HEK293 (cell line): ENCODE measurements around the gene MAP3K13.

Experiments used
- CTCF ChIA-PET: fragments of 350-600 bp; formaldehyde crosslinking; extraction: SDS; loops from one replicate; lab custom pipeline; 2021; ENCODE audit warnings: antibody characterized with exemption; lab: Yijun Ruan, JAX
- POLR2A ChIA-PET: fragments of 300-600 bp; formaldehyde crosslinking; extraction: SDS; loops from one replicate; lab custom pipeline; 2020; ENCODE audit warnings: antibody characterized with exemption, inconsistent platforms; lab: Yijun Ruan, JAX
- H3K27ac ChIP-seq: fragments of 200-500 bp; sonication (Bioruptor generic); 2 replicates; pipeline ENCODE4 v1.5.1; 2014; ENCODE audit warnings: low read depth, low read length, control low read depth, inconsistent platforms; ENCODE audit errors: extremely low read depth
- H3K36me3 ChIP-seq, 2 experiments: fragments of 200-500 bp in 1 of 2; sonication (Bioruptor generic) in 1 of 2; 1 replicate in 1 of 2; 2 replicates in 1 of 2; pipeline ENCODE4 v1.5.1; 2014 to 2017; ENCODE audit warnings: inconsistent platforms in 2 of 2, low read length in 2 of 2; ENCODE audit not compliant: control insufficient read depth in 2 of 2, insufficient read depth in 1 of 2
- H3K4me1 ChIP-seq: fragments of 200-500 bp; sonication (Bioruptor generic); 2 replicates; pipeline ENCODE4 v1.5.1; 2014; ENCODE audit warnings: mild to moderate bottlenecking, low read length, inconsistent platforms; ENCODE audit not compliant: control insufficient read depth, insufficient read depth
- H3K4me3 ChIP-seq: 2 replicates; pipeline ENCODE4 v1.5.1; 2011; ENCODE audit warnings: low read depth, mild to moderate bottlenecking, control low read depth, low read length, moderate library complexity
- H3K9me3 ChIP-seq: fragments of 200-500 bp; sonication (Bioruptor generic); 2 replicates; pipeline ENCODE4 v1.5.1; 2014; ENCODE audit warnings: low read depth, low read length, inconsistent platforms; ENCODE audit not compliant: control insufficient read depth, insufficient read depth
- CTCF ChIP-seq: fragments of 450-650 bp; formaldehyde crosslinking; IDR thresholded peaks from 2 replicates; pipeline ENCODE4 v1.5.1; 2016; ENCODE audit warnings: missing biosample characterization, missing genetic modification characterization
- OVOL3 ChIP-seq: fragments of 450-650 bp; formaldehyde crosslinking; IDR thresholded peaks from 2 replicates; pipeline ENCODE4 v1.5.1; 2016; ENCODE audit warnings: missing biosample characterization, missing genetic modification characterization
- PRDM1 ChIP-seq: fragments of 450-650 bp; formaldehyde crosslinking; IDR thresholded peaks from 2 replicates; pipeline ENCODE4; 2016; ENCODE audit warnings: missing biosample characterization, missing genetic modification characterization
- PRDM10 ChIP-seq: fragments of 450-650 bp; formaldehyde crosslinking; IDR thresholded peaks from 2 replicates; pipeline ENCODE4 v1.5.1; 2016; ENCODE audit warnings: missing biosample characterization, missing genetic modification characterization
- REST ChIP-seq: fragments of 450-650 bp; formaldehyde crosslinking; IDR thresholded peaks from 2 replicates; pipeline ENCODE4 v1.5.1; 2016; ENCODE audit warnings: missing biosample characterization, missing genetic modification characterization
- WT1 ChIP-seq: fragments of 450-650 bp; formaldehyde crosslinking; IDR thresholded peaks from 2 replicates; pipeline ENCODE4 v1.5.1; 2016; ENCODE audit warnings: missing biosample characterization, missing genetic modification characterization
- ZNF112 ChIP-seq: fragments of 450-650 bp; formaldehyde crosslinking; IDR thresholded peaks from 2 replicates; pipeline ENCODE4 v1.5.0; 2017; ENCODE audit warnings: missing biosample characterization, missing genetic modification characterization
- ZNF221 ChIP-seq: fragments of 450-650 bp; formaldehyde crosslinking; IDR thresholded peaks from 2 replicates; pipeline ENCODE4 v1.5.1; 2017; ENCODE audit warnings: missing biosample characterization, missing genetic modification characterization, borderline replicate concordance
- ZNF26 ChIP-seq: fragments of 450-650 bp; formaldehyde crosslinking; IDR thresholded peaks from 2 replicates; pipeline ENCODE4 v1.5.1; 2016; ENCODE audit warnings: missing biosample characterization, missing genetic modification characterization
- ZNF423 ChIP-seq: fragments of 450-650 bp; formaldehyde crosslinking; IDR thresholded peaks from 2 replicates; pipeline ENCODE4 v1.5.1; 2016; ENCODE audit warnings: missing biosample characterization, missing genetic modification characterization
- ZNF48 ChIP-seq: fragments of 450-650 bp; formaldehyde crosslinking; IDR thresholded peaks from 2 replicates; pipeline ENCODE4 v1.5.1; 2016; ENCODE audit warnings: missing biosample characterization, missing genetic modification characterization
- ZNF514 ChIP-seq: fragments of 450-650 bp; formaldehyde crosslinking; IDR thresholded peaks from 2 replicates; pipeline ENCODE4 v1.5.1; 2016; ENCODE audit warnings: missing biosample characterization, missing genetic modification characterization
- ZNF521 ChIP-seq: fragments of 450-650 bp; formaldehyde crosslinking; IDR thresholded peaks from 2 replicates; pipeline ENCODE4 v1.5.1; 2017; ENCODE audit warnings: missing biosample characterization, mild to moderate bottlenecking, missing genetic modification characterization
- ZNF548 ChIP-seq: fragments of 450-650 bp; formaldehyde crosslinking; IDR thresholded peaks from 2 replicates; pipeline ENCODE4 v1.5.1; 2016; ENCODE audit warnings: missing biosample characterization, missing genetic modification characterization
- ZNF549 ChIP-seq: fragments of 450-650 bp; IDR thresholded peaks from 2 replicates; pipeline ENCODE4 v1.5.1; 2018; ENCODE audit warnings: missing biosample characterization, missing genetic modification characterization, mild to moderate bottlenecking, inconsistent platforms, moderate library complexity
- ZNF555 ChIP-seq: fragments of 450-650 bp; formaldehyde crosslinking; conservative IDR thresholded peaks from 2 replicates; pipeline ENCODE4 v1.5.1; 2017; ENCODE audit warnings: missing biosample characterization, mild to moderate bottlenecking, missing genetic modification characterization, inconsistent platforms
- ZNF558 ChIP-seq: fragments of 450-650 bp; formaldehyde crosslinking; IDR thresholded peaks from 2 replicates; pipeline ENCODE4 v1.5.1; 2016; ENCODE audit warnings: missing biosample characterization, missing genetic modification characterization
- ZNF560 ChIP-seq: fragments of 450-650 bp; formaldehyde crosslinking; IDR thresholded peaks from 2 replicates; pipeline ENCODE4 v1.5.1; 2017; ENCODE audit warnings: missing biosample characterization, missing genetic modification characterization, borderline replicate concordance
- ZNF596 ChIP-seq: fragments of 450-650 bp; IDR thresholded peaks from 2 replicates; pipeline ENCODE4 v1.5.0; 2018; ENCODE audit warnings: missing biosample characterization, mild to moderate bottlenecking, missing genetic modification characterization, moderate library complexity
- ZNF664 ChIP-seq: fragments of 450-650 bp; formaldehyde crosslinking; IDR thresholded peaks from 2 replicates; pipeline ENCODE4 v1.5.1; 2016; ENCODE audit warnings: missing biosample characterization, missing genetic modification characterization
- ZNF707 ChIP-seq: fragments of 450-650 bp; formaldehyde crosslinking; IDR thresholded peaks from 2 replicates; pipeline ENCODE4 v1.5.1; 2016; ENCODE audit warnings: missing biosample characterization, missing genetic modification characterization
- ZNF76 ChIP-seq: fragments of 450-650 bp; formaldehyde crosslinking; IDR thresholded peaks from 2 replicates; pipeline ENCODE4; 2016; ENCODE audit warnings: low read depth, missing biosample characterization, missing genetic modification characterization, borderline replicate concordance
- ZNF776 ChIP-seq: fragments of 450-650 bp; formaldehyde crosslinking; IDR thresholded peaks from 2 replicates; pipeline ENCODE4 v1.5.0; 2017; ENCODE audit warnings: missing biosample characterization, missing genetic modification characterization, borderline replicate concordance
- ZSCAN18 ChIP-seq: fragments of 450-650 bp; formaldehyde crosslinking; IDR thresholded peaks from 2 replicates; pipeline ENCODE4 v1.5.1; 2016; ENCODE audit warnings: missing biosample characterization, missing genetic modification characterization
- ZSCAN30 ChIP-seq: fragments of 450-650 bp; IDR thresholded peaks from 2 replicates; pipeline ENCODE4 v1.5.1; 2018; ENCODE audit warnings: missing biosample characterization, mild to moderate bottlenecking, missing genetic modification characterization, moderate library complexity

Gene MAP3K13

GRCh38 chr3:185444329-185444728 lies 81.4 kb downstream of the MAP3K13 start:
- Histone ChIP-seq H3K4me1 (no peaks in the 10 kb centered on the region), H3K27ac (no peak overlapping the region), H3K4me3 (no peak overlapping the region), H3K9me3 (no peaks in the 10 kb centered on the region), H3K36me3 (no peaks in the 10 kb centered on the region)
- CTCF ChIA-PET, result interaction anchor here (0.7 kb wide), 1 partner anchor 1235 kb away, joined by 3 read pairs; no protein-coding TSS in a partner anchor
- TF ChIP-seq ZSCAN30 (tag by site-specific recombination), result no peak
- no peak for TF ChIP-seq CTCF (tag by site-specific recombination)
- TF ChIP-seq OVOL3 (tag by site-specific recombination), result no peak
- no peak for TF ChIP-seq ZNF548 (tag by site-specific recombination)
- no peak for TF ChIP-seq PRDM1
- no peak for TF ChIP-seq ZNF76
- TF ChIP-seq PRDM10, result no peak
- no peak for TF ChIP-seq ZNF558 (tag by site-specific recombination)
- no peak for TF ChIP-seq ZNF48 (tag by site-specific recombination)
- TF ChIP-seq ZNF521 (tag by site-specific recombination), result no peak
- TF ChIP-seq ZNF664, result no peak
- POLR2A ChIA-PET, result no interaction called here

- Histone ChIP-seq H3K9me3 (no peaks in the 10 kb centered on the region), H3K4me3 (no peak overlapping the region), H3K27ac (no peak overlapping the region), H3K4me1 (no peaks in the 10 kb centered on the region), H3K36me3 (peaks cover 0 to 6% of the 10 kb centered on the region in 2 experiments; a peak in 2 of 3 replicates)
- POLR2A ChIA-PET, result no interaction called here
- CTCF ChIA-PET, result no interaction called here
- TF ChIP-seq ZNF514 (tag by site-specific recombination), result no peak
- TF ChIP-seq ZNF549, result no peak
- TF ChIP-seq ZSCAN18 (tag by site-specific recombination), result no peak
- no peak for TF ChIP-seq ZNF555 (tag by site-specific recombination)
- TF ChIP-seq ZNF707 (tag by site-specific recombination), result no peak
- TF ChIP-seq REST, result no peak
- TF ChIP-seq ZNF26, result no peak
- no peak for TF ChIP-seq WT1 (tag by site-specific recombination)
- no peak for TF ChIP-seq ZNF423 (tag by site-specific recombination)
- no peak for TF ChIP-seq ZNF560 (tag by site-specific recombination)
- TF ChIP-seq ZNF221, result no peak
- no peak for TF ChIP-seq ZNF776 (tag by site-specific recombination)
- TF ChIP-seq ZNF596 (tag by site-specific recombination), result no peak
- TF ChIP-seq ZNF112 (tag by site-specific recombination), result no peak
Measured at GRCh38 chr3:185448107-185448506, 85.2 kb downstream of the MAP3K13 start.
